Ishikawa (cell line): ENCODE data around the gene S100A7.

ENCODE experiments used
- CEBPB ChIP-seq: IDR thresholded peaks from 2 replicates; pipeline ENCODE4 v1.6.1; 2012
- CREB1 ChIP-seq: IDR thresholded peaks from 2 replicates; pipeline ENCODE4 v1.6.1; 2012; ENCODE audit warnings: low read depth
- EP300 ChIP-seq: IDR thresholded peaks from 2 replicates; pipeline ENCODE4 v1.6.1; 2012; ENCODE audit warnings: borderline replicate concordance
- FOXM1 ChIP-seq: IDR thresholded peaks from 2 replicates; pipeline ENCODE4 v1.6.1; 2012; ENCODE audit warnings: low read depth, borderline replicate concordance
- MAX ChIP-seq: IDR thresholded peaks from 2 replicates; pipeline ENCODE4 v1.6.1; 2012
- NFIC ChIP-seq: IDR thresholded peaks from 2 replicates; pipeline ENCODE4 v1.6.1; 2012
- RAD21 ChIP-seq: IDR thresholded peaks from 2 replicates; pipeline ENCODE4 v1.6.1; 2012; ENCODE audit warnings: low read depth
- REST ChIP-seq: IDR thresholded peaks from 2 replicates; pipeline ENCODE4 v1.6.1; 2012; ENCODE audit warnings: low read depth, mild to moderate bottlenecking
- TAF1 ChIP-seq: IDR thresholded peaks from 2 replicates; pipeline ENCODE4 v1.6.1; 2012; ENCODE audit warnings: low read depth, mild to moderate bottlenecking
- TCF12 ChIP-seq: IDR thresholded peaks from 2 replicates; pipeline ENCODE4 v1.6.1; 2012; ENCODE audit warnings: low read depth
- TEAD4 ChIP-seq: IDR thresholded peaks from 2 replicates; pipeline ENCODE4 v1.6.1; 2012
- USF1 ChIP-seq: IDR thresholded peaks from 2 replicates; pipeline ENCODE4 v1.6.1; 2012
- YY1 ChIP-seq: IDR thresholded peaks from 2 replicates; pipeline ENCODE4 v1.6.1; 2012; ENCODE audit warnings: low read depth
- ZBTB7A ChIP-seq: IDR thresholded peaks from 2 replicates; pipeline ENCODE4 v1.6.1; 2012; ENCODE audit warnings: low read depth

GRCh38 chr1:153503766-153504165 lies 43.3 kb upstream of the S100A7 start:
- TF ChIP-seq YY1 = no peak
- TF ChIP-seq REST = no peak
- TF ChIP-seq FOXM1 = no peak
- no peak for TF ChIP-seq NFIC
- TF ChIP-seq MAX = no peak
- TF ChIP-seq RAD21 = no peak
- TF ChIP-seq USF1 = no peak
- no peak for TF ChIP-seq CEBPB
- TF ChIP-seq TAF1 = no peak
- TF ChIP-seq ZBTB7A = no peak
- no peak for TF ChIP-seq TEAD4
- no peak for TF ChIP-seq EP300
- TF ChIP-seq TCF12 = no peak
- TF ChIP-seq CREB1 = no peak
